Endothelial cell of umbilical vein (primary cell): Measurements from ENCODE around the gene CCSER2. TPM values are rescaled to one million over a fixed set of nuclear protein-coding genes. Genes with fewer than 3 reads are reported as not detected.

ENCODE experiments used
- BruUV-seq: library from RNA; stranded (reverse); fragments of 400-500 nt; replicated peaks from 2 replicates; lab custom pipeline; 2021; lab: Mats Ljungman, UMichigan
- CTCF ChIA-PET: fragments of 300-600, 350-600 bp; sonication (Branson Sonifier 250); formaldehyde crosslinking; loops from one replicate; lab custom pipeline; 2021; ENCODE audit warnings: antibody characterized with exemption, inconsistent platforms; lab: Charles Lee
- POLR2A ChIA-PET: fragments of 300-600, 350-600 bp; sonication (Branson Sonifier 250); formaldehyde crosslinking; loops from one replicate; lab custom pipeline; 2021; ENCODE audit warnings: antibody characterized with exemption, inconsistent platforms; lab: Charles Lee
- DNase-seq: peaks from one replicate; pipeline ENCODE4 v3.0.0-alpha.2; 2011; ENCODE audit warnings: low read depth, low spot score
- FAIRE-seq: peaks from 2 replicates; lab custom pipeline; 2011; peaks lifted over from hg19 to GRCh38; lab: Jason Lieb, UNC
- H2AFZ ChIP-seq: 2 replicates; pipeline ENCODE4 v1.6.0; 2012; ENCODE audit warnings: low read depth, low read length, control low read depth, inconsistent platforms
- H3K27ac ChIP-seq: 2 replicates; pipeline ENCODE4 v1.5.1; 2011; ENCODE audit warnings: low read depth, mild to moderate bottlenecking, control low read depth, low read length, moderate library complexity; ENCODE audit not compliant: insufficient read depth
- H3K27me3 ChIP-seq, 2 experiments: 2 replicates each; pipeline versions ENCODE4 v1.6.0 to v1.6.1; 2011; ENCODE audit warnings: low read length in 2 of 2, mixed read lengths in 1 of 2; ENCODE audit not compliant: control insufficient read depth in 2 of 2, insufficient read depth in 2 of 2
- H3K36me3 ChIP-seq, 2 experiments: 2 replicates in 1 of 2; 3 replicates in 1 of 2; pipeline ENCODE4 v1.5.1; 2011; ENCODE audit warnings: low read length in 2 of 2, mild to moderate bottlenecking in 1 of 2, moderate library complexity in 1 of 2; ENCODE audit not compliant: control insufficient read depth in 2 of 2, insufficient read depth in 2 of 2; ENCODE audit errors: extremely low read depth in 1 of 2
- H3K4me1 ChIP-seq: 3 replicates; pipeline ENCODE4 v1.5.1; 2011; ENCODE audit warnings: mild to moderate bottlenecking, low read length; ENCODE audit not compliant: control insufficient read depth, insufficient read depth; ENCODE audit errors: extremely low read depth
- H3K4me2 ChIP-seq: 2 replicates; pipeline ENCODE4 v1.6.1; 2011; ENCODE audit warnings: low read length, control low read depth, mixed read lengths; ENCODE audit not compliant: insufficient read depth
- H3K4me3 ChIP-seq, 3 experiments: fragments of 200-600 bp in 1 of 3; sonication (generic), shearing (Covaris generic) in 1 of 3; replicated peaks in 1 of 3; 2 replicates each; pipeline ENCODE4 v1.5.1; 2011 to 2016; ENCODE audit warnings: control low read depth in 3 of 3, low read length in 3 of 3, mild to moderate bottlenecking in 2 of 3, inconsistent platforms in 1 of 3, low read depth in 1 of 3, moderate library complexity in 1 of 3; ENCODE audit not compliant: insufficient read depth in 1 of 3
- H3K79me2 ChIP-seq: 2 replicates; pipeline ENCODE4 v1.6.0; 2012; ENCODE audit warnings: low read length, inconsistent platforms; ENCODE audit not compliant: control insufficient read depth, insufficient read depth
- H3K9ac ChIP-seq: replicated peaks from 2 replicates; pipeline ENCODE3; 2011; ENCODE audit warnings: low read length, control low read depth; ENCODE audit not compliant: insufficient read depth; ENCODE audit errors: extremely low read depth
- H3K9me1 ChIP-seq: replicated peaks from 3 replicates; pipeline ENCODE4 v1.6.0; 2011; ENCODE audit warnings: mild to moderate bottlenecking, low read length; ENCODE audit not compliant: control insufficient read depth, insufficient read depth; ENCODE audit errors: extremely low read depth
- H3K9me3 ChIP-seq: replicated peaks from 2 replicates; pipeline ENCODE4 v1.5.1; 2012; ENCODE audit warnings: low read length, inconsistent platforms; ENCODE audit not compliant: control insufficient read depth, insufficient read depth
- H4K20me1 ChIP-seq: replicated peaks from 2 replicates; pipeline ENCODE3; 2011; ENCODE audit warnings: mild to moderate bottlenecking, low read length; ENCODE audit not compliant: control insufficient read depth, insufficient read depth; ENCODE audit errors: extremely low read depth
- CTCF ChIP-seq, 2 donors: IDR thresholded peaks; 1 replicate in 1 of 2; 2 replicates in 1 of 2; pipeline ENCODE4 v1.5.1; 2011; ENCODE audit warnings: low read length in 2 of 2, mild to moderate bottlenecking in 2 of 2, moderate library complexity in 2 of 2, control low read depth in 1 of 2, inconsistent platforms in 1 of 2, low read depth in 1 of 2; ENCODE audit not compliant: insufficient read depth in 1 of 2; ENCODE audit errors: extremely low read depth in 1 of 2
- EZH2 ChIP-seq: IDR thresholded peaks from 2 replicates; pipeline ENCODE4 v1.6.1; 2012; ENCODE audit warnings: borderline replicate concordance, low read depth, mild to moderate bottlenecking, moderate library complexity, low read length, inconsistent platforms; ENCODE audit not compliant: severe bottlenecking
- FOS ChIP-seq: IDR thresholded peaks from 2 replicates; pipeline ENCODE4 v1.6.1; 2011; ENCODE audit warnings: mild to moderate bottlenecking, low read length, moderate library complexity, borderline replicate concordance; ENCODE audit not compliant: insufficient read depth
- GATA2 ChIP-seq: IDR thresholded peaks from 2 replicates; pipeline ENCODE4 v1.7.0; 2011; ENCODE audit warnings: low read depth, mild to moderate bottlenecking, moderate library complexity, mixed read lengths, low read length; ENCODE audit not compliant: insufficient read length, insufficient read depth
- JUN ChIP-seq: IDR thresholded peaks from 2 replicates; pipeline ENCODE4 v1.6.1; 2011; ENCODE audit warnings: borderline replicate concordance, low read depth; ENCODE audit not compliant: insufficient read length, insufficient read depth
- MAX ChIP-seq: IDR thresholded peaks from 2 replicates; pipeline ENCODE4 v1.6.1; 2011; ENCODE audit not compliant: insufficient read depth, insufficient read length
- MYC ChIP-seq: IDR thresholded peaks from one replicate; pipeline ENCODE4 v1.6.1; 2011; ENCODE audit warnings: mild to moderate bottlenecking, low read depth, low read length
- POLR2A ChIP-seq: IDR thresholded peaks from 2 replicates; pipeline ENCODE4 v1.6.1; 2012; ENCODE audit warnings: low read depth, mild to moderate bottlenecking, control low read depth, low read length
- POLR2AphosphoS5 ChIP-seq: IDR thresholded peaks from 2 replicates; pipeline ENCODE4 v1.6.1; 2012; ENCODE audit warnings: low read depth, mild to moderate bottlenecking, control low read depth, low read length, moderate library complexity; ENCODE audit not compliant: insufficient read depth
- dilution Hi-C: fragments of 300-500 bp; cut with MboI; formaldehyde crosslinking; loops from one replicate; pipeline ENCODE4 v1.15.0; 2019; ENCODE audit warnings: low sequenced_read_pairs; ENCODE audit not compliant: extremely low pct_ligation_motif_present
- intact Hi-C: fragments of 100-400 bp; cut with micrococcal nuclease; formaldehyde crosslinking; loops from one replicate; pipeline ENCODE4 v1.10.0; 2022
- polyA plus RNA-seq, 4 experiments: library from polyadenylated mRNA; depleted of rRNA in 3 of 4; stranded (reverse) in 3 of 4; unstranded in 1 of 4; fragments of >200 nt; gene quantifications; 2 replicates each; pipeline versions ENCODE4 v1.2.1 to v1.2.3, GENCODE V29; 2011 to 2012; ENCODE audit warnings: missing spikeins in 1 of 4
- total RNA-seq: library from RNA; stranded (reverse); gene quantifications from 2 replicates; pipeline ENCODE4 v1.2.3, GENCODE V29; 2021

Gene CCSER2
- total and polyA plus RNA-seq, 2 donors (not counting 3 experiments of a cell fraction or from before 2014, with no cell fraction given), result 14.5 to 49.3 TPM

GRCh38 chr10:84542522-84543490, 214.4 kb downstream of the CCSER2 start:
- DNase-seq (no peak), FAIRE-seq (no peak)
- BruUV-seq, result no TSS peak
- no peaks in the 10 kb centered on the region for H3K36me3 ChIP-seq
- H4K20me1 ChIP-seq, result no peaks in the 10 kb centered on the region
- dilution Hi-C loops (no loop called here), intact Hi-C loops (loop anchor here (5.0 kb wide), 1 partner anchor 406 kb away; the partner anchor contains the start of gene GHITM)
- POLR2A ChIA-PET, result no interaction called here
- CTCF ChIA-PET, result interaction anchor here (1.2 to 9.7 kb wide), 7 partner anchors 8 to 1833 kb away, joined by 3 to 231 read pairs (median 5); no protein-coding TSS in a partner anchor
- H3K4me1 ChIP-seq, result peaks cover 13% of the 10 kb centered on the region
- peaks cover 2% of the 10 kb centered on the region in 2 experiments for H3K27me3 ChIP-seq
- H2AFZ ChIP-seq, result no peak overlapping the region
- no peak overlapping the region for H3K27ac ChIP-seq
- H3K79me2 ChIP-seq, result no peaks in the 10 kb centered on the region
- no peaks in the 10 kb centered on the region for H3K9me3 ChIP-seq
- no peak overlapping the region for H3K9ac ChIP-seq
- H3K4me2 ChIP-seq, result no peak overlapping the region
- TF ChIP-seq MYC, result no peak
- TF ChIP-seq JUN, result no peak
- no peak for TF ChIP-seq POLR2A
- no peak for TF ChIP-seq MAX
- TF ChIP-seq FOS, result no peak
- TF ChIP-seq EZH2, result no peak
- no peak for TF ChIP-seq CTCF (IDR thresholded peaks at IDR 0.05; ENCODE audit: extremely low read depth in 1 of 2, insufficient read depth in 1 of 2, low read depth in 1 of 2, low read length in 2 of 2)
- TF ChIP-seq GATA2, result no peak
- TF ChIP-seq POLR2AphosphoS5, result no peak
- H3K9me1 ChIP-seq, result no peaks in the 10 kb centered on the region
- H3K4me3 ChIP-seq, result no peak overlapping the region
